ENCODE results near the gene TSC1.

DNA sequence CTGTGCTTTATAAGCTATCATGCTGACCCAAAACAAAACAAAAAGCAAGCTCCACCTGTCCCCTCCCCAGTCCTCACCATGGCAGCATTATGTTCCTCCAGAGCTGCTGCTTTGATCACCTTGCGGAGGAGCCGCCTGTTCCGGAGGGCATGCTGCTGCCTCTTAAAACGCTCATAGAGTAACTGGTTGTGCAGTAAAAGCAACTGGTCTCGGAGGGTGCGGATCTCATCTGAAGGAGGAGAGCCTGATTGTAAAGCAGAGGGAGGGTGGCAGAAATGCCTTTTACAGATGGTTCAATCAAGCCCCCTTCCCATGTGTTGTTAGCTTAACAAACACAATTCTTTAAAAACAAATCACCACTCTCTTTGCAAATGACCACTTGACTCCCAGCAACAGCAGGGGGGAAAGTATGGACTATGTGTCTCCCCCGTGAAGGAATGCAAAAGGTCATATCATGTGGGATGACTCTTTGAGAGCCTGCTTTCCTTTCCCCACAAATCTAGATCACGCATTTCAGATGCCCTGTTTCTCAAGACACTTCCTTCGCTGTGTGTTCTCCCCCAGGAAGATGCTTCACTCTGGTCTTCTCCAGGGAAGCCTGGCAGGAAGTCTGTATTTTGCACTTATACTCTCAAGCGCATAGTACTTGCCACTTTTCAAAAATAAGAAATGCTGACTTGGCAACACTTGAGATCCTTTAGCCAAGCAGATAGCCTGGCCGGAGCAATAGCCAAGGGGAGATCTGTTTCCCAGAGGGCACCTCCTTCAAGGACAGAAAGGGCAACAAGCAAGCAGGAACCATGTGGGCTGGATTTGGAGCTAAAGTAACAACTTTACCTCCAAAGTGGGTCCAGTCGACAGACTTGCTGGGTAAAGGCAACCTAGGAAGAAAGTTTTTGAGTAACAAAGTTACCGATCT lies 40.6 kb downstream of the TSC1 start:
- TF ChIP-seq, protein P1, sequence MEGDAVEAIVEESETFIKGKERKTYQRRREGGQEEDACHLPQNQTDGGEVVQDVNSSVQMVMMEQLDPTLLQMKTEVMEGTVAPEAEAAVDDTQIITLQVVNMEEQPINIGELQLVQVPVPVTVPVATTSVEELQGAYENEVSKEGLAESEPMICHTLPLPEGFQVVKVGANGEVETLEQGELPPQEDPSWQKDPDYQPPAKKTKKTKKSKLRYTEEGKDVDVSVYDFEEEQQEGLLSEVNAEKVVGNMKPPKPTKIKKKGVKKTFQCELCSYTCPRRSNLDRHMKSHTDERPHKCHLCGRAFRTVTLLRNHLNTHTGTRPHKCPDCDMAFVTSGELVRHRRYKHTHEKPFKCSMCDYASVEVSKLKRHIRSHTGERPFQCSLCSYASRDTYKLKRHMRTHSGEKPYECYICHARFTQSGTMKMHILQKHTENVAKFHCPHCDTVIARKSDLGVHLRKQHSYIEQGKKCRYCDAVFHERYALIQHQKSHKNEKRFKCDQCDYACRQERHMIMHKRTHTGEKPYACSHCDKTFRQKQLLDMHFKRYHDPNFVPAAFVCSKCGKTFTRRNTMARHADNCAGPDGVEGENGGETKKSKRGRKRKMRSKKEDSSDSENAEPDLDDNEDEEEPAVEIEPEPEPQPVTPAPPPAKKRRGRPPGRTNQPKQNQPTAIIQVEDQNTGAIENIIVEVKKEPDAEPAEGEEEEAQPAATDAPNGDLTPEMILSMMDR (IDR thresholded peaks at IDR 0.05): no peak
- no peak for TF ChIP-seq POLR2AphosphoS5 (IDR thresholded peaks at IDR 0.05)

Measured in transverse colon (tissue), 4 donors.